ENCODE results near the gene GLRX5.

DNA sequence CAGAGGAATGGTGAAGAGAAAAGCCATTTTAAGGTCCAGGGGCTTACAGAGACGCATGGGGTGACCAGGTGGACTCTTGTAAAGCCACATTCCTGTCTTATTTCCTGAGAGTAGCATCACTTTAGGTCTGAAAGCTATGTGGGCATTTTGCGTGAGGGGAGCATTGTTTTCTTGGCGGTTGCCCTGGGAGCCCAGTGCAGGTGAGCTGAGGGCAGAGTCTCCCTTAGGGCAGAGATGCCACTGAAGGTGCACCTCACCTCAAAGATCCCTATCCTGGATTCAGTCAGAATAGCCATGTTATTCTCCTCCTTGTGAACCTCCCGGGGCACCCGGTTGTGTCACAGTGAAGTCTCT lies 12.4 kb downstream of the GLRX5 start:
- TF ChIP-seq POLR2A (IDR thresholded peaks at IDR 0.05): no peak
- no peak for TF ChIP-seq CTCF (IDR thresholded peaks at IDR 0.05 in 8 of 11, conservative IDR thresholded peaks at IDR 0.05 in 3 of 11)

All from spleen (tissue), 7 donors.